Erythroblast (primary cell): ENCODE results near the gene MAT2A.
"Not testable (repeated sequence)": the region's sequence is repeated elsewhere in the genome, so short reads cannot be mapped to it uniquely, and the experiment has no call there.

ENCODE experiments used
- DNase-seq, 2 experiments: peaks; one replicate each; lab custom pipeline; 2025; lab: John Stamatoyannopoulos, UW
- GATA1 ChIP-seq: IDR thresholded peaks from 2 replicates; pipeline ENCODE4 v1.6.1; 2011; ENCODE audit warnings: low read depth, mild to moderate bottlenecking, control low read depth, low read length, moderate library complexity
- POLR2A ChIP-seq: IDR thresholded peaks from 2 replicates; pipeline ENCODE4 v1.6.1; 2011; ENCODE audit warnings: mild to moderate bottlenecking, low read length

The MAT2A gene

DNA sequence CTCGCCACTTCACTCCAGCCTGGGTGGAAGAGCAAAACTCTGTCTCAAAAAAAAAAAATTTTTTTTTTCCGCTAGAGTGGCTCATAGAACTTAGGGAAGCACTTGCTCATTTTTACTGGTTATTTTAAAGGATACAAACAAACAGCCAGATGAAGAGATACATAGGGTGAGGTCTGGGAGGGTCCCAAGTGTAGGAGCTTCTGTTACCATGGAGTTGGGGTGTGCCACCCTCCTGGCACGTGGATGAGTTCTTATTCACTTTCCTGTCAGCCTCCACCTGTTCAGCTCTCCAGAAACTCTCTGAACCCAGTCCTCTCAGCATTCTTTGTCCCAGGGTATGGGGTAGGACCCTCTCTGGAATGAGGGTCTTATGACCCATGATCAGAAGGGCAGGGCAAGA, 4.9 kb upstream of the MAT2A start:
- no peak for TF ChIP-seq POLR2A
- TF ChIP-seq GATA1 = no peak
- DNase-seq = peak; percentile 53 to 63

DNA sequence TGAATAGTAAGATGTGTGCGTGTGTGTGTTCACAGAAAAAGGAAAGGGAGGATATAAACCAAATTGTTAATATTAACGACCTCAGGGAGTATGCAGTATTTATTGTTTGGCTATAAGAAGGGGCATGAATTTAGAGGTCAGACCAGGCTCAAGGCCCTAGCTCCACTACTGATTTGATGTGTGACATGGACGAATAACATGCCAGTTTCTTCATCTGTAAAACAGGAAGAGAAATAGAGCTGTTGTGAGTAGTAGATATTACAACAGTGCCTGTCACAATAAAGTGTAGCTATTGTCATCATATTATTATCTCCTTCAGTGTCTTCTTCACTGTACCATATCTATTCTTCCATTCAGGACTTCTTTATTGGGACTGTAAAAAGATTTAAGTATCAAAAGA, 4.1 kb upstream of the MAT2A start:
- TF ChIP-seq GATA1 (no peak), POLR2A (no peak)
- DNase-seq = no peak

- no peak for DNase-seq
Measured at GRCh38 chr2:85536479-85536878, 2.5 kb upstream of the MAT2A start.

GRCh38 chr2:85537600-85538506, 1.1 kb upstream of the MAT2A start:
- DNase-seq = peak; percentile 74 to 82
- TF ChIP-seq GATA1 (no peak), POLR2A (no peak)

More at GRCh38 chr2:85536479-85536878, 2.5 kb upstream of the MAT2A start:
- TF ChIP-seq GATA1 = no peak
- TF ChIP-seq POLR2A = no peak

GRCh38 chr2:85539361-85540132, 579 bp downstream of the MAT2A start:
- peak; percentile 86 to 90 for DNase-seq

GRCh38 chr2:85540133-85540648, 1.2 kb downstream of the MAT2A start:
- DNase-seq = peak in 1 of 2 experiments; percentile 64
- TF ChIP-seq GATA1 (no peak), POLR2A (peak; percentile 69)

More at GRCh38 chr2:85539361-85540132, 579 bp downstream of the MAT2A start:
- peak; percentile 92 for TF ChIP-seq POLR2A
- TF ChIP-seq GATA1 = no peak

DNA sequence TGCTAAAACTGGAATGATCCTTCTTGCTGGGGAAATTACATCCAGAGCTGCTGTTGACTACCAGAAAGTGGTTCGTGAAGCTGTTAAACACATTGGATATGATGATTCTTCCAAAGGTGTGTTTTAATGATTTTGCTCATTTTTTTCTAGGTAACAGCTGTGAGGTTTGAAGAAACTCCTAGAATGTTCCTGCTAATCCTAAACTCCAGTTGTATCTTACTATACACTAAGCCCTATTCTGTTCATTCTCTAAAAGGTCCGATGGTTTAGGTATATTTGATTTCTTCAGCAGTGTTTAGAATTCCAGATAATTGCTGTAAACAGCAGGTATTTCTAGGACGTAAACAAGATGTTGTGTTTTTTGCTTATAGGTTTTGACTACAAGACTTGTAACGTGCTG, 2.3 kb downstream of the MAT2A start:
- no peak for TF ChIP-seq POLR2A
- TF ChIP-seq GATA1 = no peak
- DNase-seq = no peak

DNA sequence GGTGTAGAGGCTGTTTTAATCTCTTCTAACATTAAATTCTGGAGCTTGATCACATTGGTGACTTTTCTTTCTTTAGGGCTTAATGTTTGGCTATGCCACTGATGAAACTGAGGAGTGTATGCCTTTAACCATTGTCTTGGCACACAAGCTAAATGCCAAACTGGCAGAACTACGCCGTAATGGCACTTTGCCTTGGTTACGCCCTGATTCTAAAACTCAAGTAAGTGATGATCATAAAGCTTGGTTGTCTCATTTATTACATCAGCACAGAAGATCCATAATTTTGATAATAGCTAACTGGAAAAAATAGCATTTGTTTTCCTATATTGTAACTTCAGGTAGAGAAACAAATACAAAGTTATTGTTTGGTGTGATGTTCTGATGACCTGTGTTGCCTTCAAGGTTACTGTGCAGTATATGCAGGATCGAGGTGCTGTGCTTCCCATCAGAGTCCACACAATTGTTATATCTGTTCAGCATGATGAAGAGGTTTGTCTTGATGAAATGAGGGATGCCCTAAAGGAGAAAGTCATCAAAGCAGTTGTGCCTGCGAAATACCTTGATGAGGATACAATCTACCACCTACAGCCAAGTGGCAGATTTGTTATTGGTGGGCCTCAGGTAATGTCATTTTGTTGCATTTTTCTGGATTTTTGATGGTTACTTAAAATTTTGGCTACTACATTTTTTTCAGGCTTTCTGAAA, 2.9 kb downstream of the MAT2A start:
- no peak for DNase-seq
- TF ChIP-seq POLR2A (peak; percentile 17), GATA1 (no peak)

GRCh38 chr2:85542777-85543176, 3.8 kb downstream of the MAT2A start:
- DNase-seq = no peak
- peak; percentile 3 for TF ChIP-seq POLR2A
- TF ChIP-seq GATA1 = no peak

GRCh38 chr2:85544254-85544691, 5.3 kb downstream of the MAT2A start:
- DNase-seq = not testable (repeated sequence)

- DNase-seq = not testable (repeated sequence)
Measured at GRCh38 chr2:85544915-85545779, 6.2 kb downstream of the MAT2A start.

- TF ChIP-seq POLR2A = peak; percentile 70
- TF ChIP-seq GATA1 = no peak
- peak in 1 of 2 experiments; percentile 23 for DNase-seq
Measured at GRCh38 chr2:85545780-85546240, 6.8 kb downstream of the MAT2A start.
